ENCODE data around the gene L3HYPDH. TPM values are rescaled to one million over a fixed set of nuclear protein-coding genes. Genes with fewer than 3 reads are reported as not detected.

L3HYPDH gene
- total RNA-seq, 1 donor from 2014 or later, result 103 TPM

DNA sequence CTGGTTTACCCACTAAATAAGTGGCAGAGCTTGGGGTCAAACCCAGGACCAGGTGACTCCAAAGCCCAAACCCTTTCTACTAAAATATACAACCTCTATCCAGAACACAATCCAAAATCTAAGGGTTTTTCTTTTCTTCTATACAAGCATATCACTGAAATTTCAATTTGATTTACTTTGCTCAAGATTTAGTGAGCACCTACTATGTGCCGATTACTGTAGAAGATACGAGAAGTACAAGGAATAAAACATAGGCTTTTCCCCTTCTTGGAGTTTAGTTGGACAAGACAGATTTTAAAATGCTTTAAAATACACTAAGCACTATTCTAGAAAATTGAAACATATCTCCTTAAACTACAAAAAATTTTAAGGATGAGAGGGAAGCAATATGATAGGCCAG, 2.8 kb downstream of the L3HYPDH start:
- Histone ChIP-seq H3K4me3 (no peak overlapping the region), H3K9me3 (no peaks in the 10 kb centered on the region), H3K27ac (peak overlapping the region; percentile 92), H3K36me3 (peaks cover 0 to 11% of the 10 kb centered on the region in 2 donors), H3K4me1 (peaks cover 53% of the 10 kb centered on the region), H3K27me3 (no peaks in the 10 kb centered on the region)
- no peak for DNase-seq (ENCODE audit: extremely low spot score in 2 of 2)
- TF ChIP-seq POLR2AphosphoS5 (IDR thresholded peaks at IDR 0.05; ENCODE audit: insufficient read depth in 1 of 2, low read depth in 1 of 2) (no peak), POLR2A (IDR thresholded peaks at IDR 0.05) (no peak)
- TF ChIP-seq, protein P1, sequence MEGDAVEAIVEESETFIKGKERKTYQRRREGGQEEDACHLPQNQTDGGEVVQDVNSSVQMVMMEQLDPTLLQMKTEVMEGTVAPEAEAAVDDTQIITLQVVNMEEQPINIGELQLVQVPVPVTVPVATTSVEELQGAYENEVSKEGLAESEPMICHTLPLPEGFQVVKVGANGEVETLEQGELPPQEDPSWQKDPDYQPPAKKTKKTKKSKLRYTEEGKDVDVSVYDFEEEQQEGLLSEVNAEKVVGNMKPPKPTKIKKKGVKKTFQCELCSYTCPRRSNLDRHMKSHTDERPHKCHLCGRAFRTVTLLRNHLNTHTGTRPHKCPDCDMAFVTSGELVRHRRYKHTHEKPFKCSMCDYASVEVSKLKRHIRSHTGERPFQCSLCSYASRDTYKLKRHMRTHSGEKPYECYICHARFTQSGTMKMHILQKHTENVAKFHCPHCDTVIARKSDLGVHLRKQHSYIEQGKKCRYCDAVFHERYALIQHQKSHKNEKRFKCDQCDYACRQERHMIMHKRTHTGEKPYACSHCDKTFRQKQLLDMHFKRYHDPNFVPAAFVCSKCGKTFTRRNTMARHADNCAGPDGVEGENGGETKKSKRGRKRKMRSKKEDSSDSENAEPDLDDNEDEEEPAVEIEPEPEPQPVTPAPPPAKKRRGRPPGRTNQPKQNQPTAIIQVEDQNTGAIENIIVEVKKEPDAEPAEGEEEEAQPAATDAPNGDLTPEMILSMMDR (IDR thresholded peaks at IDR 0.05), result no peak
- intact Hi-C loops (cut with DNase I), result no loop called here

DNA sequence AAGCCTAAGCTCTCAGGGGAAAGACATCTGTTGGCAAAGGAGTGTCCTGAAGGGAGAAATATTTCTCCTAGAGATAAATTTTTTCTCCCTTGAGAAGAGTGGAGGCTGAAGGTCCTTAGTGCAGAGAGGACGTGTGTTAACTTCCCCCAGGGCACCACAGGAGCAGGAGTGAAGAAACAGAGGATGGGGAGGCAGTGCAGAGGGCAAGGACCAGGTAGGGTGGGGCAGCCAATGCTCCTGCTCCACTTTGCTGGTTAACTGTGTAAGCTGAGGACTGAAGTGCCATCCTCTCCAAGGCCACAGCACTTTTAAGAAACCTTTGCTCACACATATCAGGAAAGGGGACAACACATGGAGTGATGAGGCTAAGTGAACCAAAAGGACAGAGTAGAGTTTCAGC, 4.0 kb downstream of the L3HYPDH start:
- TF ChIP-seq, protein P1 (IDR thresholded peaks at IDR 0.05), result no peak
- TF ChIP-seq POLR2AphosphoS5 (IDR thresholded peaks at IDR 0.05; ENCODE audit: insufficient read depth in 1 of 2, low read depth in 1 of 2), result no peak
- TF ChIP-seq POLR2A (IDR thresholded peaks at IDR 0.05), result no peak
- DNase-seq (ENCODE audit: extremely low spot score in 2 of 2), result no peak
- intact Hi-C loops (cut with DNase I), result no loop called here

GRCh38 chr14:59478540-59478939, 5.7 kb downstream of the L3HYPDH start:
- H3K9me3 ChIP-seq, result no peaks in the 10 kb centered on the region
- no peak overlapping the region for H3K4me3 ChIP-seq
- H3K27ac ChIP-seq, result no peak overlapping the region
- H3K4me1 ChIP-seq, result peaks cover 39% of the 10 kb centered on the region
- TF ChIP-seq POLR2AphosphoS5 (IDR thresholded peaks at IDR 0.05; ENCODE audit: insufficient read depth in 1 of 2, low read depth in 1 of 2), result no peak
- TF ChIP-seq, protein P1 (IDR thresholded peaks at IDR 0.05), result no peak
- no peak for TF ChIP-seq POLR2A (IDR thresholded peaks at IDR 0.05)
- peaks cover 0 to 39% of the 10 kb centered on the region in 2 donors for H3K36me3 ChIP-seq
- no peaks in the 10 kb centered on the region for H3K27me3 ChIP-seq
- DNase-seq (ENCODE audit: extremely low spot score in 2 of 2), result no peak
- intact Hi-C loops (cut with DNase I), result no loop called here

More for the DNA sequence above, 4.0 kb downstream of the L3HYPDH start:
- Histone ChIP-seq H3K9me3 (no peaks in the 10 kb centered on the region), H3K27me3 (no peaks in the 10 kb centered on the region), H3K4me1 (peaks cover 41% of the 10 kb centered on the region), H3K36me3 (peaks cover 0 to 23% of the 10 kb centered on the region in 2 donors), H3K27ac (no peak overlapping the region), H3K4me3 (no peak overlapping the region)

- Histone ChIP-seq H3K9me3 (no peaks in the 10 kb centered on the region), H3K27ac (no peak overlapping the region), H3K4me3 (no peak overlapping the region), H3K36me3 (peaks cover 0 to 56% of the 10 kb centered on the region in 2 donors), H3K27me3 (no peaks in the 10 kb centered on the region), H3K4me1 (peaks cover 12% of the 10 kb centered on the region)
- intact Hi-C loops (cut with DNase I), result no loop called here
- DNase-seq (ENCODE audit: extremely low spot score in 2 of 2), result no peak
- TF ChIP-seq POLR2A (IDR thresholded peaks at IDR 0.05) (no peak), POLR2AphosphoS5 (IDR thresholded peaks at IDR 0.05; ENCODE audit: insufficient read depth in 1 of 2, low read depth in 1 of 2) (no peak)
- TF ChIP-seq, protein P1 (IDR thresholded peaks at IDR 0.05), result no peak
These were observed 8.5 kb downstream of the L3HYPDH start for GRCh38 chr14:59475709-59476108.

- Histone ChIP-seq H3K27me3 (no peaks in the 10 kb centered on the region), H3K27ac (no peak overlapping the region), H3K36me3 (peaks cover 0 to 56% of the 10 kb centered on the region in 2 donors), H3K9me3 (no peaks in the 10 kb centered on the region), H3K4me3 (no peak overlapping the region), H3K4me1 (no peaks in the 10 kb centered on the region)
- intact Hi-C loops (cut with DNase I), result no loop called here
- TF ChIP-seq, protein P1 (IDR thresholded peaks at IDR 0.05), result no peak
- no peak for TF ChIP-seq POLR2A (IDR thresholded peaks at IDR 0.05)
- no peak for TF ChIP-seq POLR2AphosphoS5 (IDR thresholded peaks at IDR 0.05; ENCODE audit: insufficient read depth in 1 of 2, low read depth in 1 of 2)
- no peak for DNase-seq (ENCODE audit: extremely low spot score in 2 of 2)
These were observed 10.0 kb downstream of the L3HYPDH start for GRCh38 chr14:59474172-59474571.

Measured in vagina (tissue), 2 donors.